Activated CD4-positive, CD25-positive, alpha-beta regulatory T cell (primary cell): Measurements from ENCODE around the gene LDB2.

Source experiments
- DNase-seq, 4 experiments: peaks; one replicate each; lab custom pipeline; 2025; lab: John Stamatoyannopoulos, UW

LDB2 gene

DNA sequence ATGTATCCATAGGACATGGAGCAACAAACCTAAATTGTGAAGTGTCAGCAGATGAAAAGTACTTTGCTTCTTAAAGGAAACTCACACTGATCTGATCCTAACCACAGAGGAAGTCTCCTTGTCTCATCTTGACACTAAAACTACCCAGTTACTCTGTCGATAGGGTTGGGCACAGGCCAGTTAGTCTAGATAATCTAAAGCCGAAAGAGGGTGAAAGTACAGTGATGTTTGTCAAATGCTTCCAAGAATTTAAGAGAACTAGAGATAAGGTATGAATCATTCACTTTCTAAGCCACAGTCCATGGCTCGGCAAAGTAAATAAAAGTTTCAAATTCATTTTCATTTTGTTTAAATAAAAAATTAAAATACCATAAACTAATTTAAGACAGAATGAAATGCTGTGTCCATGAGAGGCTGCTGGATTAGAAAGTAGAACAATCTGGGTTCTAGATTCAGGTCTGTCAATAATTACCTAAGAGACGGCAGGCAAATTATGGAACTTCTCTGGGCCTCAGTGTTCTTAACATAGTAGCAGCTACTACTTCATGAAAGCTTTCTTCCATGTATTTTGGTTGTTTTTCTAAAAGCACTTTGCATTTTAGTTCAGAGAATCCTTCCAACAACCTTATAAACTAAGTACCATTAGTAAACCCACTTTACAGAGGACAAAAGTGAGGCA lies 176.7 kb downstream of the LDB2 start:
- no peak for DNase-seq

DNA sequence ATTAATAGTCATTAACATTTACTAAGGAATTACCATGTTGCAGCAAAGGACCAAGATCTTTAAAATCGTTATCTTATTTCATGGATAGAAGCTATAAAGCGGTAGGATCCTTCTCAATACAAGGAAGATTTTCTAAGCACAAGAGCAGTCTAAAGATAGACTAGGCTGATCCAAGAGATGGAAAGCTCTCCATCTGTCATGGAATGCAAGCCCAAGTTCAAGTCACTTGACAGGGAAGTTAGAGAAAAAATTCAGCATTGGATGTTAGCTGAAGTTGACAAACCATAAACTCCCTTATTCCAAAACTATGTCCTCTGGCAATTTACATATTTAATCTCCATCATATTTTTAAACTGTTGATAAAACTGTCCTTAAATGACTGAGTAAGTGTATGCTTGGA lies 177.7 kb downstream of the LDB2 start:
- DNase-seq: no peak

DNA sequence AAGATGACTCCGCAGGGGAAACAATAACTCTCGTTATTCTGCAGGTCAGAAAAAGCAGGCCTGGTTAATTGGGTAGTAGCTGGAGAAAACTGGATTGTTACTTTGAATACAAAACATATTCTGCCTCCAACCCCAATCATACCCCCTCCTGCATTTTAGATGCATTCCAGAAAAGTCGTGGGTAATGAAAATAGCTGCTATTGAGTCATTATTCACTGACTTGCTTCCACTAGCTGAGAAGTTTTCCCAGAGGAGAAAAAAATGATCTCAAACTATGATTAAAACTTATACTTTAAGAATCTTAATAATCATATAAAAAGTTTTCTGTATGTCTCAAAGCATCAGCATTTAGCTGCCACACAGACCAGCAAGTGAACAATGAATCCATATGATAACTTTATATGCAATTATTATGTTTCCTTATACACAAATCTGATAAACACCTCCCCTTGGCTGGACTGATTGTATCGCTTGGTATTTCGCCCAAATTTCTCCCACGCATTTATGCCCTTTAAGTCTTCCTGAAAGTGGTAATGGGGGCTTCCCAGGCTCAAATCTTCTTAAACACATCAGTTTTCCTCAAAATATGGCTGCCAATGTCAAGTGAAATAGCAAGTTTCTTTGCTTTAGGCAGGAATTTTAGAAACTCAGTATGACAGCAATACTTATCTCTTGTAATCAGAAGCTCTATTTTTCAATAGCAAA lies 181.0 kb downstream of the LDB2 start:
- DNase-seq: no peak

DNA sequence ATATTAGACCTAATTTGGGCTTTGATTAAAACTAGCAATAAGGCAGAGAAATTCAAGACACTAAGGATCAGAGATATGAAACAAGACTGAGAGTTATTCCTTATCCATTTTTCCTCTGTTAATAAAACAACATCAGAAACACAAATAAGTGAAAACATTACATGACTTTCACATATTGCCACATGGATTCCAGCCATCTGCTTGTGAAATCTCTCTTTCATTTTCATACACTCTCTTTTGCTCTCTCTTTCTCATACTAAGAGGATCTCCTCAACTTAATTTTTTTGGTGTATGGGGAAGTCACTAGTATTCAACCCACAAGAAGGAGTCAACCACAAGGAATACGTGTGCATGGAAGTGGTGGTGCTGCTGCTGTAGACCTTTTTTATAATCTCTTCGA lies 183.0 kb downstream of the LDB2 start:
- DNase-seq: no peak

DNA sequence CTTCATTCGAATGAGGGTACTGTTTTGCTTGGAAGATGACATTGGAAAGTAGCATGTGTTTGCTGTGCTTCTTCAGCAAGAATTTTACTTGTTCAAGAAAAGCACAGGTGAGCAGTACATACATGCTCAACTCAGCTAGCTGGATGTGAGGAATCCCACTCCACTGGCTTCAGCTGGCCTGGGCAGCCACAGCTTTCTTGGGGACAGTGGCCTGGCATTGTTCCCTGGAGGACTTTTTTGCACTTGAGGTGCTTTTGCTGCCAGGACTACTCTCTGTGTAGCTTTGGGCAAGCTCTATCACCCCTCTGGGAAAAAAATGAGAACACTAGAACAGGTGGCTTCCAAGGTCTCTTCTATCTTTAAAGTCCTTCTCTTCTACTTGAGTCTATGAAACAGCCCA lies 184.3 kb downstream of the LDB2 start:
- no peak for DNase-seq

DNA sequence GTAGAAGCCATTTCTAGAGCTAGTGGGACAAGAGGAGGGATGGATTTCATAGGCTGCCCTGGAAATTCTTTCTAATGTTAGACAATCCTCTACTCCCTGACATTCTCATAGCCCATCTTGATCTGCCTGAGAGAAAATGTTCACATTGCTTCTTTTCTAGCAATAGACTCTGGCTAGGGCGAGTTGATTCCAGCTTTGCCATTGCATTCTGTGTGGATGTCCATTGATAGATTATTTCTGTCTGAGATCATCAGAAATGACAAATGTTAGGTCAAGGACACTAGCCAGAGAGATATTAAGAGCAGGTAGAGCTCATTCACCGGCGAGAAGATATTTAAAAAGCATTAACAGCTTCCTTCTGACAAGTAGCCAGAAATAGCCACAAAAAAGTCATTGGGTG lies 184.7 kb downstream of the LDB2 start:
- no peak for DNase-seq

DNA sequence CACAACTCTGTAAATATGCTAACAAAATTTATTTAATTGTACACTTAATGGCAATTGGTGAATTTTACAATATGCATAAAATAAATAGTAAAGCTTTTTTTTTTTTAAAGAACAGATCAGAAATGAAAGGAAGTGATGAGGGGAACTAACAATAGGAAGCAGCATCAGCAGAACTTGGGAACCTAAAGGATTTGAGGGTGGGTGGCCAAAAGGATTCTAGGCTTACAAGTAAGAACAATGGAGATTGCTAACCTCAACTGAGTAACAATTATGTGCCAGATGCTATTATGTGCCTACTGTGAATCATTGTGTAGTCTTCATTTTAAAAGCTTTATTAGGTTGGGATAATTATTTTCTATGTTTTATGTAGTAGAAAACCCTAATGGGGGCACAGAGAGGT lies 185.2 kb downstream of the LDB2 start:
- DNase-seq: no peak

DNA sequence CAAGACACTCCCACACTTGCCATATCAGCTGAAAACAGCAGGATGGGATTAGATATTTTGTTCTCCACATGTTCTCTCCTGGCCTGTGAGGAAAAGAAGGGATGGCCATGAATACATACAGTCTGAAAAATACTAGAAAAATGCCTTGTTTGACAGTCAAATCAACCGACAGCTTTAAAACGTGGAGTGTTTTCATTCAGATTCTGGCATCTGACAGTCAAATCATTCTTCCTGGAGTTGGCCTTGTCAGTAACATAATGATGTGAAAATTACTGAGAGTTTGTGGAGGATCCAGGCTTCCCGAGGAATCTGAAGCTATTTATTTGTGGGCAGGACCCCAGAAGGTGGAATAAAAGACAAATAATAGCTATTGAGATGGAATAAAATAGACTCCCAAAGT lies 188.2 kb downstream of the LDB2 start:
- no peak for DNase-seq

DNA sequence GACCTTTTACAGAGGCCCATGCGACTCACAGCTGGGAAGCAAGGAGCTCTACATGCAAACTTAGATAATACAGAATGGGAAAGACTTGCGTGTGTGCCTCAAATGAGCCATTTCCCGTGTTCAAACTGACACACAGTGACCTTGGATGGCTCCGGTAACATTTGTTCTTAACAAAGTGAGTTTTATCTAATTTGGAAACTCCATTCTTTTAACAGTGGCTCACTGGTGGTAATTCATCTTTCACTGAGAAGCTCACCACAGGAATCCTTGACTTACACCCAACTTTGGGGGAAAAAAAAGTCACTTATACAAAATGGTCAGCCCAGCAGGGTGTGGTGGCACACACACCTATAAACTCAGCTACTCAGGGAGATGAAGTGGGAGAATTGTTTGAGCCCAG lies 190.6 kb downstream of the LDB2 start:
- no peak for DNase-seq

DNA sequence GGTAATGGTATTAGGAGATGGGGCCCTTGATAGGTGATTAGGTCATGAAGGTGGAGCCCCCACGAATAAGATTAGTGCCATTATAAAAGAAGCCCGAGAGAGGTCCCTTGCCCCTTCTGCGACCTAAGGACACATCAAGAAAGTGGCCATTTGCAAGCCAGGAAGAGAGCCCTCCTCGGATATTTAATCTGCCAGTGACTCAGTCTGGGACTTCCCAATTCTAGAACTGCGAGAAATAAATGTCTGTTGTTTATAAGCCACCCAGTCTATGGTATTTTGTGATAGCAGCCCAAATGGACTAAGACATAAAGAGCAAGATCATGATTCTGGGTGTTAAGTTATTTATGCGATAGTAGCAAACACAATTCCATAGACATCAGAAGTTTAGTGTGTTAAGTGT lies 192.2 kb downstream of the LDB2 start:
- DNase-seq: no peak

DNA sequence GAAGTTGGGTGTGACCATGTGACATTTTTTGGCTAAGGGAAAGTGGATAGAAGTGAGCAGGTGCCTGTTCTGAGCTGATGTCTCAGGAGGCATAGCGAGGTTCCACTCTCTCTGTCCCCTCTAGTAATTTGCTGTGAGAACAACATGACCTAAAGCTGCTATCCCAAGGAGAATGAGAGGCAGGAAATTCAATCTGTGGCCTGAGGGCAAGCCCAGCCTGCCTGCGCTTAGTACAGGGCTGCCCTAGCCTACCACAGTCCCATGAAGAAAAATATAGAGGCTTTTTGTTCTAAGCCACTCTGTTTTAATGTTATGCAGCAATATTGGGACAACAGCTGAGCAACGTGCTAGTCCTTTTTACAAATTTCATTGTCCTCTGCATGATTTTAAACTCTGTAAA lies 193.1 kb downstream of the LDB2 start:
- no peak for DNase-seq

DNA sequence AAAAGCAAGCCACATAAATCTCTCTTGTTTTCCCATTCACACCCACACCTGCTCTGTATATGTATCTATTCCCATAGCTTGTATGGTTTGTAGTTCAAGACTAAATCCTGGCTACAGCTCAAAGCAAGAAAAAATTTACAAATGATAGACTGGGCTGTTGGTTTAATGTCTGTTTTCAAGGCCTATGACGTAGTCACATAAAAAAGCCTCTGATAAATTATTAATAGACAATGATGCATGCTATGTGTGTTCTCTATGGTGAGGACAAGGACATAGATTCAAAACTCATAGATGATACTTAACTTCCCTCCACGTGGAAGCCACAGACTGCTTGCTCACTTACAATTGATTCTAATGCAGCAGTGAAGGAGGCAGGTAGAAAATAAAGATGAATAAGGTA lies 194.0 kb downstream of the LDB2 start:
- no peak for DNase-seq

DNA sequence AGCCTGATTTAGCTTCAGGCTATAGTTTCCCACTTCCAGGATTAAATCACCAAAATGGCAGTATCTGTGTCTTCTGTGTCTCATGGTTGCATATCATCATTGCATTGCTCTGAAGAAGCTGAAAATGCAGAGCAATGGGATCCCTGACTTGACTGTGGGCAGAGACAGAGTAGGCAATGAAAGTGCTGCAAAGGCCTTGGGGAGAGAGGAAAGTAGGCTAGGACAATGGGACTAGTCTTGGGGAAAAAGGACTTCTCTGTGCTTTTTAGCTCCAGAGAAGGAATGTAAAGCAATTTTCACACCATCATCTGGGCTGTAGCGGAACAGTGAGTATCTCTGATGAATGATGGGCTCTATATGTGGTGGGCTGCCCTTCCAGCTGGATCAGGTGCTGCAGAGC lies 202.5 kb downstream of the LDB2 start:
- DNase-seq: no peak

DNA sequence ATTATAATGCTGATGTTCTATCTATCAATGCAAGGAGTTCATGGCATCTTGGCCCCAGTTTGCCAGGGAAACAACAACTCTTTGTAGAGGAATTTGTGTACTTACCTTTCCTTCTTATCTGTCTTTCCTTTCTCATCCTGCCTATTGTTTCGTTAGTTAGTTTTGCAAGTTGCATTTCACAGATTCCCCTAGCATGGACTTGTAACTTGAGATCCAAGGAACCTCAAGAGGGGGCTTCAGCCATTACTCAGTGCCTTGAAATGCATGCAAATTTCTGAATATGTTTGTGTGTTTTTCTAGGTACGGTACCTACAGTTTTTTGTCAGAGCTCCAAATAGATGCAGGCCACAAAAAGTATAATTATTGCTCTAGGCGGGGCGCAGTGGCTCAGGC lies 203.6 kb downstream of the LDB2 start:
- DNase-seq: no peak

DNA sequence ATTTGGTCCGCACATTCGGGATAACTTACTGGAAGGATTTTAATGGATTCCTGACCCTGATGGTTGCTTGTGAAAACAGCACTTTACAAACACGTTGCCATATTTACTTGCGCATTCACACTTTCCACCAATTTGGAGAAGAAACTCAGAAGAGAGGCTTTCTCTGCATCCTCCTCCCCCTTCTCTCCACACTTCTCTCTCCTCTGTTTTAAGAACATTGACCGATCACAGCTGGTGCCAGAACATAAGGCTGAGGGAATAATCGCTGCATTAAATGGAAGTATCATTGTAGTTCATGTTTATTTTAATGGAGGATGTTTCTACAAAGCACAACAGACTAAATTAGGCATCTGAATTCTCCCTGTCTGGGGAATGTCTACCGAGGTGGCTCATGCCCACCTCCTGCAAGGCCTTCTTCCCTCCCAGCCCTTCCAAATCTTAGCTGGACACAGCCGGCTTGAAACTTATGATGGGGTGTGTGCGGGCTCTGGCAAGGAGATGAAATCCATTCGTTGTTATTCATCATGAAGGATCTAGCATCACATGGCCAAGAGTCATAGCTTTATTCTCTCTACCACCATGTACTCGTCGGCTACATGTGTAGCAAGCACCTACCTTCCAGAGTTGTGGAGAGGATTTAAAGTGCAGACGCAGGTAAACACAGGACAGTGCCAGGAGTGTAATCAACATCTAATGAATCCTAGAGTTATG lies 204.1 kb downstream of the LDB2 start:
- no peak for DNase-seq

DNA sequence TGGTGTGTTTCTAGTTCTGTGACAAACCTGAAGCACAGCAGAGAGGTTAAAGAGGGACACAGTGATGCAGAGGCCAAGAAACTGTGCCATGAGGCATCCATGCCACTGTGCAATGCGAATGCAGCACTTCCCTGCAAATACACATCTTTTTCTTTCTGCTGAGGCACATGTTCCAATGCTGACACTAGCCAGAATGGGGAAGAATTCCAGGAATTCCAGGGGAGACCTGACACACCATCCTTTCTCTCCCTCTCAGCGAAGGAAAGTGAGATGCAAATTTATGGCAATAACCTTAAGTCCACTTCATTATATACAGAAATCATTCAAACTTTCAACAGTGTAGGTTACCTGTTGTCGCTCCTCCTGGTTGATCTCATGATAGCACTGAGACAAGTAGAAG lies 204.8 kb downstream of the LDB2 start:
- no peak for DNase-seq

DNA sequence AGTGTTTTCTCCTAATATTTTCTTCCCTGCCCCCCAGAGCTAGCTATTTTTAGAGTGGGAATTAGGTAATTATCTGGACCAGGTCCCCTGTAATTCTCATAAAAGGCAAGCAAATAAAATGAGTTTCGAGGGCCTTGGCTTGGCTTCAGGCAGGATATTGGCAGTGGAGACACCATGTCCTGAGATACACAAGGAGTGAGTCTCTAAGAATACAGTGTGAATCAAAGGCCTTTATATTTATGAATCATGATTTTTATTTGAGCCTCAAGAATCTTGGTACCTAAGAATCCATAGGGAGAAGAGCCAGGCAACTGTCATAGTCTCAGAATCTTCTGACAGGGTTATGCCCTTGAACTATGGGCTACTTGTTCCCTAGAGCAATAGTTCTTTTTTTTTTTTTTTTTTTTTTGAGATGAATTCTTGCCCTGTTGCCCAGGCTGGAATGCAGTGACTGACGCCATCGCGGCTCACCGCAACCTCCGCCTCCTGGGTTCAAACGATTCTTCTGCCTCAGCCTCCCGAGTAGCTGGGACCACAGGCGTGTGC lies 205.4 kb downstream of the LDB2 start:
- DNase-seq: no peak

DNA sequence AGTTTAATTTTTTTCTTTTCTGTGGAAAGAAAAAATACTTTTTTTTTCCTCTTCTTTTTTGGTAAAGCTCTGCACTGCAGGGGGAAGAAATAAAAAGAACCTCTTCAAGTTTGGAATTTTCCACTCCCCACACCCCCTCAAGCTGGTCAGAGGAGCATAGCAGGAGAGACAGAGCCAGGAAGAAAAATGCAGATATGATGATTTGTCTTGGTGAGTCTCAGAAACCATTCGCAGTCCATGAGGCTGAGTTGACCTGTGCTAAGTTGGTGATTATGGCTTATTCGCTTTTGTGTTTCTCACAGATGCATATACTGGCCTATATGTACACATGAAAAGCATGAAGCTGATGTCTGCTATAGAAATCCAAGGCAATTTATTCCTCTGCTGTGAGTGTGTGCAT lies 205.9 kb downstream of the LDB2 start:
- DNase-seq: no peak

DNA sequence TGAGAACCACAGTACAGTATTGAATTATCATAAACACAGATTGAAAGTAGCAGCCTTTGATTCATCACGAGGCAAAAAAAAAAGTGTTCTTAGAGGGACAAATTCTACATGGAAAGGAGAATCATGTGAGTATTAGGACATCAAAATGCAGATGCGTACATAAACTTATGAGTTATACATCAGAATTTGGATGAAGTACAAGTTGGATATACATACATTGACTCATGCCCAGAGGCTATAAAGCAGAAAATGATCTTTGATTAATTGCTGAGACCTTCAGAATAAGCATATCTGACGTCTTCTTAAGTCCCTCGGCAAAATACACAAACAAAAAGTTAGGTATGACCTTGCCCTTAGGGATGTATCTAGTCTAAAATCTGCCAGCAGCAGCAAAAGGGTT lies 206.4 kb downstream of the LDB2 start:
- DNase-seq: no peak

DNA sequence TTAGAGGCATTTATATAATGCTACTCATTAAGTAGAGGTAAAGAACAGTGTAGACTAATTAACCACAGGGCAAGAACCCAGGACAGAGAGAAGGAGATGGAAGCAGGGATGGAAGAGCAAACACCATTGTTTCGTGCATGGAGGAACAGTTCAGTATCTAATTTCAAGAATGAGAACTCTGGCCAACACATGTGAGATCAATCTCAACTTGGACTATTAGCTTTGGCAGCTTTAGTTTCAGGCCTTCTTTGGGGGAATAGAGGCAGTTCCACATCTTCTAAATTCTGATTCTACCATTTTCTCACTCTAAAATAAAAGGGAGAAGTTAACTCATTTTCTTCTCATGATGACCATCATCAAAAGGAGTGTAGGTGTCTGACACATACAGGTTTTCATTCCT lies 207.0 kb downstream of the LDB2 start:
- no peak for DNase-seq

DNA sequence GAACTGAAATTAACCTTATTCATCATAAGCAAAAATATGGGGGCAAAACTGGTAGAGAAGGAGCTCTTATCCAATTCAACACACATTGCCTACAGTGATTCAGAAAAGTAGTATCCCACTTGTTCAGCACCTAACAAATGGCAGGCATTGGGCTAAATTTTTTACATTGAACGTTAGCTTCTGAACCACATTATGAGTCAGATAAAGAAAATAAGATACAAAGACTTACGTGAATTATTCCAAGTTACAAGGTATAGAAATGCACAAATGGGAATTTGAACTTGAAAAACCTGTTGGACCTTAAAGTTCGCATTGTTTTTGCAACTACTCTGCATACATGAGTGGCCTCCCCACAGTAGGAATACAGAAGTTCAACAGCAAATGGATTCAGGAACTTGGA lies 210.6 kb downstream of the LDB2 start:
- no peak for DNase-seq

DNA sequence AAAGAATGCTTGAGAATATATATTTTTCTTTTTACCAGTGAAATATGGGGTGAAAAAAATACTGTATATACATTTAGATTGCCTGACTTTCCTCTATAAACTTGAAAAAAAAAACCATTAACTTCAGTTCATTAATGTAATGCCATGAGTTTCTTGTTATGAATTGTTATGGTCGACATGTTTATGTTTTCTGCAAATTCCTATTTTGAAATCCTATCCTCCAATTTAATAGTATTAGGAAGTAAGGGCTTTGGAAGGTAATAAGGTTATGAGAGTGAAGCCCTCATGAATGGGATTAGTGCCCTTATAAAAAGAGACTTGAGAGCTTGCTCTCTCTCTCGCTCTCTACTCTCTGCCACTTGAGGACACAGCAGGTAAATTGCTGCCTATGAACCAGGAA lies 211.4 kb downstream of the LDB2 start:
- DNase-seq: no peak

DNA sequence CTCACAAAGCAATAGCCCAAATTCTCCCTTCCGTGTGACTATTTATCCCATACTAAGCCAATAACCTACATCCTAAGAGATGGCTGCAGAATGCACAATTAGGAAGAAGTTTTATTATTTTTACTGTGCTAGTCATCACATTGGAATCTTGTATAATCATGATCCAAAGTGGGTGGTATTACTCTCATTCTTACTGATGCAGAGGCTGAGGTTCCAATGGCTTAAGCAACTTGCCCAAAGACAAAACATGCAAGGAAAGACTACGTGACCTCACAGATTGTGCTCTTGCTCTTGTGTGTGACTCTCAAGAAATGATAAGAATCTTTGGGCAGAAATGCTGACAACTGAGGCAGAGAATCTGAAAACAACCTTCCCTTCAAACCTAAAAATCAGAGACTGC lies 212.2 kb downstream of the LDB2 start:
- DNase-seq: no peak
